ENCODE data around the gene ADIPOQ.
"Not testable (repeated sequence)": the region's sequence is repeated elsewhere in the genome, so short reads cannot be mapped to it uniquely, and the experiment has no call there.

Gene ADIPOQ

DNA sequence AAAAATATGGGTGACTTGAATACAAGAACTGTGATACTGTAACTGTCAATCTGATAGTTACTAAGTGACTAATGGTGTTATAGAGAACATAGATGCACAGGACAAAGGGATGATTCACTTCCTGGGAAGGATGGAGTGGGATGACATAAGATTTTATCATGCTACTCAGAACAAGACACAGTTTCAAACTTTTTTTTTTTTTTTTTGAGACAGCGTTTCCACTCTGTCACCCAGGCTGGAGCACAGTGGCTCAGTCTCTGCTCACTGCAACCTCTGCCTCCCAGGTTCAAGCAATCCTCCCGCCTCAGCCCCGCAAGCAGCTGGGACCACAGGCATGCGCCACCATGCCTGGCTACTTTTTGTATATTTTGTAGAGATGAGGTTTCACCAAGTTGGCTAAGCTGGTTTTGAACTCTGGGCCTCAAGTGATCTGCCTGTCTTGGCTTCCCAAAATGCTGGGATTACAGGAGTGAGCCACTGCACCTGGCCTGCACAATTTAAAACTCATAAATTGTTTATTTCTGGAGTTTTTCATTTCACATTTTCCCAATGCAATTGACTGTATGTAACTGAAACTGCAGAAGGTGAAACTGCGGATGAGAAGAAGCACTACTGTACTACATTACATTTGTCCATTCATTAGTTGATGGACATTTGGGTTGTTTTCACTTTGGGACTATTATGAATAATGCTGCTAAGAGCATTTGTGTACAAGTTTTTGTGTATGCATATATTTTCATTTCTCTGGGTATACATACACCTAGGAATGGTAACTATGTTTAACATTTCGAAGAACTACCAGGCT lies 40.6 kb downstream of the ADIPOQ start:
- DNase-seq (ENCODE audit: insufficient read length, low spot score): no peak
- no peak for FAIRE-seq
- TF ChIP-seq POLR2AphosphoS5 (IDR thresholded peaks at IDR 0.05; ENCODE audit: low read depth, low read length) (no peak), TAF1 (IDR thresholded peaks at IDR 0.05; ENCODE audit: low read depth, low read length) (no peak), SPI1 (IDR thresholded peaks at IDR 0.05; ENCODE audit: low read depth, low read length) (no peak), PAX5 (IDR thresholded peaks at IDR 0.05; ENCODE audit: insufficient read depth, low read length, severe bottlenecking) (no peak), POU2F2 (IDR thresholded peaks at IDR 0.05; ENCODE audit: low read depth, low read length) (no peak), POLR2A (IDR thresholded peaks at IDR 0.05; ENCODE audit: low read depth, low read length) (no peak)

DNA sequence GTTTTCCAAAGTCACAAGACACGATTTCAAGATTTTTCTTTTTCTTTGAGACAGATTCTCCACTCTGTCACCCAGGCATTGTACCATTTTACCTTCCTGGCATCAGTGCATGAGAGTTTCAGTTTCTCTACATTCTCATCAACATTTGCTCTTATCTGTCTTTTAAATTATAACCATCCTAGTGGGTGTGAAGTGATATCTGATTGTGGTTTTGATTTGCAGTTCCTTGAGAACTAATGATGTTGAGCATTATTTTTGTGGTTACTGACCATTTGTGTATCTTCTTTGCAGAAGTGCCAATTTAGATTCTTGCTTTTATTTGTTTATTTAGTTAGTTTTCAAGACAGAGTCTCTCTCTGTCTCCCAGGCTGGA lies 41.2 kb downstream of the ADIPOQ start:
- DNase-seq (ENCODE audit: insufficient read length, low spot score) (no peak), FAIRE-seq (no peak)
- TF ChIP-seq POLR2AphosphoS5 (IDR thresholded peaks at IDR 0.05; ENCODE audit: low read depth, low read length) (no peak), PAX5 (IDR thresholded peaks at IDR 0.05; ENCODE audit: insufficient read depth, low read length, severe bottlenecking) (no peak), POLR2A (IDR thresholded peaks at IDR 0.05; ENCODE audit: low read depth, low read length) (no peak), POU2F2 (IDR thresholded peaks at IDR 0.05; ENCODE audit: low read depth, low read length) (no peak), TAF1 (IDR thresholded peaks at IDR 0.05; ENCODE audit: low read depth, low read length) (no peak), SPI1 (IDR thresholded peaks at IDR 0.05; ENCODE audit: low read depth, low read length) (no peak)

DNA sequence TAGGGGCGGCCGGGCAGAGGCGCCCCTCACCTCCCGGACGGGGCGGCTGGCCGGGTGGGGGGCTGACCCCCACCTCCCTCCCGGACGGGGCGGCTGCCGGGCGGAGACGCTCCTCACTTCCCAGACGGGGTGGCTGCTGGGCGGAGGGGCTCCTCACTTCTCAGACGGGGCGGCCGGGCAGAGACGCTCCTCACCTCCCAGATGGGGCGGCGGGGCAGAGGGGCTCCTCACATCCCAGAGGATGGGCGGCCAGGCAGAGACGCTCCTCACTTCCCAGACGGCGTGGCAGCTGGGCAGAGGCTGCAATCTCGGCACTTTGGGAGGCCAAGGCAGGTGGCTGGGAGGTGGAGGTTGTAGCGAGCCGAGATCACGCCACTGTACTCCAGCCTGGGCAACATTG lies 42.4 kb downstream of the ADIPOQ start:
- not testable (repeated sequence) for DNase-seq (ENCODE audit: insufficient read length, low spot score); FAIRE-seq

DNA sequence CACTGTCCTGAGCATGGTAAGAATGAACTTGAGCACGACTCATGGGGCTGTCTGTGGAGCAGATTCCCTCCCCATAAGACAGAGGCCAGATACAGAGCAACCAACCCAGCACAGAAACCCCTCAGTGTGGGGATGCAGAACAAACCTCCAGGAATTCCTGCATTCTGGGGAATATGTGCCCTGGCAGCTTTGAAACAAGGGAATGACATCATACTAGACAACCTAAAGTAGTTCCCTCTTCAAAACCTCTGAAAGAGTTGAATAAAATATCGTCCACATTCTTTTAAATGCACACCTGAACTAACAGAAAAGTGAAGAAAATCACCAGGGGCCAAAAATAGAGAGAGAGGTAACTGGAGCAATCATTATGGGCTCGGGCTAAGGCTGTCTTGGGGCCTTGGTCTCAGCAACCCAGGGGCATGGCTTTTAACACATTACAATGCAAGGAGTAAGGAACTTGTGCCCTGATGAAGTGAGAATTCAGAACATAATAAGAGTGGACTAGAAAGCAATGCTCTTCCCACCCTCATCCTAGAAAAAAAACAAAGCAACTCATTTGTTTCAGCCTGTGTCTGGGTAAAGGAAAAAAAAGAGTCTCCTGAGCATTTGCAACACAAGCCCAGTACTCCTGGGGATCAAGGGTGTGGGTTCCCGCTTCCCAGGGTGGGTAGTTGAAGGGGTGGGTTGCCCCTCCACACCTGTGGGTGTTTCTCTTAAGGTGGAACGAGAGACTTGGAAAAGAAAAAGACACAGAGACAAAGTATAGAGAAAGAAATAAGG lies 43.9 kb downstream of the ADIPOQ start:
- TF ChIP-seq SPI1 (IDR thresholded peaks at IDR 0.05; ENCODE audit: low read depth, low read length) (no peak), POLR2AphosphoS5 (IDR thresholded peaks at IDR 0.05; ENCODE audit: low read depth, low read length) (no peak), POLR2A (IDR thresholded peaks at IDR 0.05; ENCODE audit: low read depth, low read length) (no peak), POU2F2 (IDR thresholded peaks at IDR 0.05; ENCODE audit: low read depth, low read length) (no peak), TAF1 (IDR thresholded peaks at IDR 0.05; ENCODE audit: low read depth, low read length) (no peak), PAX5 (IDR thresholded peaks at IDR 0.05; ENCODE audit: insufficient read depth, low read length, severe bottlenecking) (no peak)
- DNase-seq (ENCODE audit: insufficient read length, low spot score): no peak

DNA sequence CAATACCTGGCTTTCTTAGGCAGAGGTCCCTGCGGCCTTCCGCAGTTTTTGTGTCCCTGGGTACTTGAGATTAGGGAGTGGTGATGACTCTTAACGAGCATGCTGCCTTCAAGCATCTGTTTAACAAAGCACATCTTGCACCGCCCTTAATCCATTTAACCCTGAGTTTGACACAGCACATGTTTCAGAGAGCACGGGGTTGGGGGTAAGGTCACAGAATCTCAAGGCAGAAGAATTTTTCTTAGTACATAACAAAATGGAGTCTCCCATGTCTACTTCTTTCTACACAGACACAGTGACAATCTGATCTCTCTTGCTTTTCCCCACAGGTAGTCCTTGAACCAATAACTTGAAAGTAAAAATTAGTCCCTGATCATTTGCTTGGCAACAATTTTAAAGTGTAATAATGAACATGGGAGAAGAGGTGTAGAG lies 45.0 kb downstream of the ADIPOQ start:
- DNase-seq (ENCODE audit: insufficient read length, low spot score); FAIRE-seq: not testable (repeated sequence)

More for the DNA sequence above, 43.9 kb downstream of the ADIPOQ start:
- FAIRE-seq: no peak

DNA sequence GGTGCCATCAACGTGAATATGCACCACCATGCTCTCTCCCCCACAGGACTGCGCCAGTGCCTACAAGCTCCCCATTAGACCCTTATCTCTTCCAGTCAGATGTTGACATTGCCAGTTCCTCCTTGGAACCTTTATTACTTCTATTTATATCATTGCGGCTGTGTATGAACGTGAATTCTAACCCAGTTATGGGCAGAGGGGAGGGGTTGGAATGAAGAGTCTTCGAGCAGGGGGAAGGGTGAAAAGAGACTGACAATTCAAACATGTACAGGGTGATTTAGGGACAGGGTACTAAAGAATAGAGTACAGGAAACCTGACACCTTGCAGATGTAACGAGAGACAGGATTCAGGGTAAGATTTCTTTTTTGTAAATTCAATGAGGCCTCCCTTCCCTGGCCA lies 46.1 kb downstream of the ADIPOQ start:
- TF ChIP-seq TAF1 (IDR thresholded peaks at IDR 0.05; ENCODE audit: low read depth, low read length) (no peak), POLR2AphosphoS5 (IDR thresholded peaks at IDR 0.05; ENCODE audit: low read depth, low read length) (no peak), PAX5 (IDR thresholded peaks at IDR 0.05; ENCODE audit: insufficient read depth, low read length, severe bottlenecking) (no peak), POU2F2 (IDR thresholded peaks at IDR 0.05; ENCODE audit: low read depth, low read length) (no peak), SPI1 (IDR thresholded peaks at IDR 0.05; ENCODE audit: low read depth, low read length) (no peak), POLR2A (IDR thresholded peaks at IDR 0.05; ENCODE audit: low read depth, low read length) (no peak)
- FAIRE-seq: no peak

DNA sequence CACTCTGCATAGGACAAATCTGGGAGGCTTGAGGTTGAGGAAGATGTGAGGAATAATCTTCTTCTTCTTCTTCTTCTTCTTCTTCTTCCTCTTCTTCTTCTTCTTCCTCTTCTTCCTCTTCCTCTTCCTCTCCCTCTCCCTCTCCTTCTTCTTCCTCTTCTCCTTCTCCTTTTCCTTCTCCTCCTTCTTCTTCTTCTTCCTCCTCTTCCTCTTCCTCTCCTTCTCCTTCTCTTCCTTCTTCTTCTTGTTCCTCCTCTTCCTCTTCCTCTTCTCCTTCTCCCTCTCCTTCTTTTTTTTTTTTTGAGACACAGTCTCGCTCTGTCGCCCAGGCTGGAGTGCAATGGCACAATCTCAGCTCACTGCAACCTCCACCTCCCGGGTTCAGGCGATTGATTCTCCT lies 47.2 kb downstream of the ADIPOQ start:
- FAIRE-seq; DNase-seq (ENCODE audit: insufficient read length, low spot score): not testable (repeated sequence)

More for the DNA sequence above, 46.1 kb downstream of the ADIPOQ start:
- DNase-seq (ENCODE audit: insufficient read length, low spot score): no peak

DNA sequence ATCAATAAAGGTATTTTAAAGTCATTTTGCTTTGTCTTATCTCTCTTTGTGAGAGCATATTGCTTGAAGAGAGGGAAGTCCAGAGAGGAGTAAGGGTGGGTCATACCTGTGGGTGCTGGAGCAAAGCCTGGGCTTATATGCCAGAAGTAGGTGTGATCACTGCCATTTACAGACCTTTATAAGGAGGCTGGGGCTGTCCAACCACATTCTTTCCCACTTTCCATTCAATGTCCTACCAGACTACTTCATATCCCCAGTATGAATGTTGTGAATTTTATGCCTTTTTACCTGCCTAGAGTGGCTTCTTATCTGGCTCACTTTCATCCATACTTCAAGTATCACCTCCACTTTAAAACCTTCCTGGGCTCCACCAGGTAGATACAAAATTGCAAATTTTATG lies 48.4 kb downstream of the ADIPOQ start:
- no peak for TF ChIP-seq TAF1 (IDR thresholded peaks at IDR 0.05; ENCODE audit: low read depth, low read length)
- no peak for TF ChIP-seq PAX5 (IDR thresholded peaks at IDR 0.05; ENCODE audit: insufficient read depth, low read length, severe bottlenecking)
- no peak for TF ChIP-seq POU2F2 (IDR thresholded peaks at IDR 0.05; ENCODE audit: low read depth, low read length)
- no peak for TF ChIP-seq POLR2A (IDR thresholded peaks at IDR 0.05; ENCODE audit: low read depth, low read length)
- no peak for TF ChIP-seq POLR2AphosphoS5 (IDR thresholded peaks at IDR 0.05; ENCODE audit: low read depth, low read length)
- no peak for TF ChIP-seq SPI1 (IDR thresholded peaks at IDR 0.05; ENCODE audit: low read depth, low read length)
- DNase-seq (ENCODE audit: insufficient read length, low spot score) (no peak), FAIRE-seq (no peak)

DNA sequence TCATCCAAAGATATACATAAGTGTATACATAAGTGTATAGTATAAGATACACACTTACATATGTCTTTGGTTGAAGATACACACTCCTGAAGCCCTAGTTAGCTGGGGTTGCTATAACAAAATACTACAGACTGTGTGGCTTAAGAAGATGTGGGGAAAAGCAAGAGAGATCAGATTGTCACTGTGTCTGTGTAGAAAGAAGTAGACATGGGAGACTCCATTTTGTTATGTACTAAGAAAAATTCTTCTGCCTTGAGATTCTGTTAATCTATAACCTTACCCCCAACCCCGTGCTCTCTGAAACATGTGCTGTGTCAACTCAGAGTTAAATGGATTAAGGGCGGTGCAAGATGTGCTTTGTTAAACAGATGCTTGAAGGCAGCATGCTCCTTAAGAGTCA lies 50.6 kb downstream of the ADIPOQ start:
- not testable (repeated sequence) for FAIRE-seq; DNase-seq (ENCODE audit: insufficient read length, low spot score)

DNA sequence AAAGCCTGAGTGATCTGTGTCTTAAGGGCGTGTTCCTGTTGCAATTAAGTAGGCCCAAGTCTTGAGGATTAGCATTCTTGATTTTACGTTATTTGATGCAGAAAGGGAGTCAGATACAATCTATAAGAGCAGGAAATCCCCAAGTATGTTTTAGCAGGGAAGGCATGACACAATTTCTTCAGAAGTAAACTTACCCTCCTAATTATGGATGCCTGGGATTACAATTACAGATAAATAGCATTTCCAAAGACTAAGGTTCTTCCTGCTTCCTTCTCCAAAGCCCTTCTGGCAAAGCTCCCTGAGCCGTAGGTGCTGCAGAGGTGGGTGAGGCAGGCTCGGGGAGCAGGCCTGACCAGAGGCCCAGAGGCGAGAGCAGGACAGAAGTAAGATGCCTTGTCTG lies 52.9 kb downstream of the ADIPOQ start:
- FAIRE-seq (no peak), DNase-seq (ENCODE audit: insufficient read length, low spot score) (no peak)
- TF ChIP-seq TAF1 (IDR thresholded peaks at IDR 0.05; ENCODE audit: low read depth, low read length) (no peak), SPI1 (IDR thresholded peaks at IDR 0.05; ENCODE audit: low read depth, low read length) (no peak), POU2F2 (IDR thresholded peaks at IDR 0.05; ENCODE audit: low read depth, low read length) (no peak), POLR2A (IDR thresholded peaks at IDR 0.05; ENCODE audit: low read depth, low read length) (no peak), POLR2AphosphoS5 (IDR thresholded peaks at IDR 0.05; ENCODE audit: low read depth, low read length) (no peak), PAX5 (IDR thresholded peaks at IDR 0.05; ENCODE audit: insufficient read depth, low read length, severe bottlenecking) (no peak)

Measured in GM12891 (cell line).